OCI-LY7 (cell line): ENCODE data around the gene BAG1. TPM values are rescaled to one million over a fixed set of nuclear protein-coding genes. Genes with fewer than 3 reads are reported as not detected.

Experiments
- BruUV-seq: library from RNA; stranded (reverse); fragments of 400-500 nt; replicated peaks from 2 replicates; lab custom pipeline; 2021; lab: Mats Ljungman, UMichigan
- CTCF ChIA-PET: fragments of 300-600 bp; sonication (Branson Sonifier 250); formaldehyde crosslinking; loops from one replicate; lab custom pipeline; 2022; ENCODE audit warnings: antibody characterized with exemption; ENCODE audit not compliant: unreplicated experiment; lab: Charles Lee
- POLR2A ChIA-PET: fragments of 300-600 bp; sonication (Branson Sonifier 250); formaldehyde crosslinking; loops from one replicate; lab custom pipeline; 2022; ENCODE audit warnings: antibody characterized with exemption; lab: Charles Lee
- DNase-seq: peaks from one replicate; pipeline ENCODE4 v3.0.0-alpha.2; 2015; ENCODE audit warnings: low spot score
- H2AFZ ChIP-seq: fragments of 200-600 bp; sonication (generic), shearing (Covaris generic); 2 replicates; pipeline ENCODE4 v1.6.1; 2014; ENCODE audit warnings: mild to moderate bottlenecking, antibody characterized with exemption, low read length, moderate library complexity
- H3K27ac ChIP-seq: fragments of 200-600 bp; sonication (generic); 2 replicates; pipeline ENCODE4 v1.5.1; 2014; ENCODE audit warnings: mixed run types, low read depth, mild to moderate bottlenecking, moderate library complexity, low read length, inconsistent platforms; ENCODE audit not compliant: poor library complexity, severe bottlenecking
- H3K36me3 ChIP-seq: fragments of 200-600 bp; sonication (generic); 2 replicates; pipeline ENCODE4 v1.6.1; 2014; ENCODE audit warnings: mild to moderate bottlenecking, antibody characterized with exemption, low read length, moderate library complexity, mixed read lengths; ENCODE audit not compliant: insufficient read depth
- H3K4me1 ChIP-seq: fragments of 200-600 bp; sonication (generic); 2 replicates; pipeline ENCODE4 v1.5.1; 2014; ENCODE audit warnings: mild to moderate bottlenecking, low read length; ENCODE audit not compliant: insufficient read depth, poor library complexity, severe bottlenecking
- H3K4me2 ChIP-seq: fragments of 200-600 bp; sonication (generic); 2 replicates; pipeline ENCODE4 v1.6.1; 2014; ENCODE audit warnings: mild to moderate bottlenecking, low read length
- H3K4me3 ChIP-seq: fragments of 200-600 bp; sonication (generic); 2 replicates; pipeline ENCODE4 v1.5.1; 2014; ENCODE audit warnings: mild to moderate bottlenecking, low read depth, low read length; ENCODE audit not compliant: poor library complexity, severe bottlenecking
- H3K79me2 ChIP-seq: fragments of 200-600 bp; sonication (generic); 2 replicates; pipeline ENCODE4 v1.6.1; 2016; ENCODE audit warnings: low read depth, mild to moderate bottlenecking, low read length, moderate library complexity, mixed read lengths; ENCODE audit not compliant: insufficient read depth
- H3K9me2 ChIP-seq: fragments of 200-600 bp; sonication (generic); 2 replicates; pipeline ENCODE4 v1.6.1; 2016; ENCODE audit warnings: mild to moderate bottlenecking, low read length, mixed read lengths; ENCODE audit not compliant: insufficient read depth
- H3K9me3 ChIP-seq: fragments of 200-600 bp; sonication (generic); 2 replicates; pipeline ENCODE4 v1.6.1; 2014; ENCODE audit warnings: mild to moderate bottlenecking, mixed run types, low read length, mixed read lengths
- H4K20me1 ChIP-seq: fragments of 200-600 bp; sonication (generic); 2 replicates; pipeline ENCODE4 v1.6.1; 2014; ENCODE audit warnings: mild to moderate bottlenecking, antibody characterized with exemption, low read length, moderate library complexity, mixed read lengths; ENCODE audit not compliant: insufficient read depth
- EZH2phosphoT487 ChIP-seq: fragments of 200-600 bp; sonication (generic); IDR thresholded peaks from 2 replicates; pipeline ENCODE4 v1.6.1; 2018; ENCODE audit warnings: low read depth, borderline replicate concordance, mild to moderate bottlenecking, mixed run types, antibody characterized with exemption, low read length, moderate library complexity, mixed read lengths
- intact Hi-C: fragments of 100-400 bp; cut with micrococcal nuclease; formaldehyde crosslinking; loops from one replicate; pipeline ENCODE4 v1.10.0; 2022; ENCODE audit not compliant: unreplicated experiment
- total RNA-seq, 2 experiments: library from RNA; depleted of rRNA in 1 of 2; stranded (reverse); fragments of >200 nt in 1 of 2; shearing (Covaris generic) in 1 of 2; gene quantifications; 2 replicates each; pipeline ENCODE4 v1.2.3, GENCODE V29; 2014 to 2022
- TF ChIP-seq, protein P1 (sequence below): fragments of 200-600 bp; sonication (generic); conservative IDR thresholded peaks from 2 replicates; pipeline ENCODE4 v1.5.1; 2014; ENCODE audit warnings: mild to moderate bottlenecking, antibody characterized with exemption, low read length, moderate library complexity, mixed read lengths

BAG1 gene
- total RNA-seq, 2 experiments from 2014 or later = 48.1 to 86.0 TPM

DNA sequence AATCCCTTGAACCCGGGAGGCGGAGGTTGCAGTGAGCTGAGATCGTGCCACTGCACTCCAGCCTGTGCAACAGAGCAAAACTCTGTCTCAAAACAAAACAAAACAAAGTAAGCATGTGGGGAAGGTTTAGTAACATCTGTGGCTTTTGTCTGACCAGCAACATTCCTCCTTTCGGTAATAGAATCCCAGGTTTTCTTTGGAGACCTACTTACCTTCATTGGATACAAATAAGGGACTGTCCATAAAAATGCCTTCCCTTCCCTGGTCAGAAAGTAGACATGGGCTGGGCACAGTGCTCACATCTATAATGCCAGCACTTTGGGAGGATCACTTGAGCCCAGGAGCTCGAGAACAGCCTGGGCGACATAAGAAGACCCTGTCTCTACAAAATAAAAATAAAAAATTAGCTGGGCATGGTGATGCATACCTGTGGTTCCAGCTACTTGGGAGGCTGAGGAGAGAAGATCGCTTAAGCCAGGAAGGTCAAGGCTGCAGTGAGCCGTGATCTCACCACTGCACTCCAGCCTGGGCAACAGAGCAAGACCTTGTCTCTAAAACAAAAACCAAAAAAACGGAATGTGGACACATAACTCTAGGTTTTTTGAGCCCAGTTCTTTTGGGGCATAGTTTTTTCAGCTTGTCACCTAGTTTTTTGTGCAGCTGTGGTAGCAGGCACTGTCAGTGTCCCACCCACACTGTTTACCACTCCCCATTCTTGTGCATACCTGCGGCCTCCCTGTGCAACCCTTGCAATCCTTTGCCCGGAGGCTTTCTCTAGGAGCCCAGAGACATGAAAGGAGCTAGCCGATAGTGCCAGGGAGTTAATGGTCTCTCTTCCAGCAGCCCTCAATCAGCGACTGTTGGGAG is 33.5 kb downstream of the BAG1 start:
- BruUV-seq = no TSS peak
- intact Hi-C loops = no loop called here
- DNase-seq = no peak
- peaks cover 18% of the 10 kb centered on the region for H3K4me1 ChIP-seq
- no peak overlapping the region for H3K27ac ChIP-seq
- no peak overlapping the region for H2AFZ ChIP-seq
- no peaks in the 10 kb centered on the region for H3K36me3 ChIP-seq
- POLR2A ChIA-PET = interaction anchor here (0.6 kb wide), 1 partner anchor 946 kb away, joined by 3 read pairs; no protein-coding TSS in a partner anchor
- CTCF ChIA-PET = interaction anchor here (0.6 kb wide), 1 partner anchor 18 kb away, joined by 3 read pairs; no protein-coding TSS in a partner anchor
- TF ChIP-seq, protein P1, sequence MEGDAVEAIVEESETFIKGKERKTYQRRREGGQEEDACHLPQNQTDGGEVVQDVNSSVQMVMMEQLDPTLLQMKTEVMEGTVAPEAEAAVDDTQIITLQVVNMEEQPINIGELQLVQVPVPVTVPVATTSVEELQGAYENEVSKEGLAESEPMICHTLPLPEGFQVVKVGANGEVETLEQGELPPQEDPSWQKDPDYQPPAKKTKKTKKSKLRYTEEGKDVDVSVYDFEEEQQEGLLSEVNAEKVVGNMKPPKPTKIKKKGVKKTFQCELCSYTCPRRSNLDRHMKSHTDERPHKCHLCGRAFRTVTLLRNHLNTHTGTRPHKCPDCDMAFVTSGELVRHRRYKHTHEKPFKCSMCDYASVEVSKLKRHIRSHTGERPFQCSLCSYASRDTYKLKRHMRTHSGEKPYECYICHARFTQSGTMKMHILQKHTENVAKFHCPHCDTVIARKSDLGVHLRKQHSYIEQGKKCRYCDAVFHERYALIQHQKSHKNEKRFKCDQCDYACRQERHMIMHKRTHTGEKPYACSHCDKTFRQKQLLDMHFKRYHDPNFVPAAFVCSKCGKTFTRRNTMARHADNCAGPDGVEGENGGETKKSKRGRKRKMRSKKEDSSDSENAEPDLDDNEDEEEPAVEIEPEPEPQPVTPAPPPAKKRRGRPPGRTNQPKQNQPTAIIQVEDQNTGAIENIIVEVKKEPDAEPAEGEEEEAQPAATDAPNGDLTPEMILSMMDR = no peak
- TF ChIP-seq EZH2phosphoT487 = no peak
- H3K9me2 ChIP-seq = no peaks in the 10 kb centered on the region
- H3K79me2 ChIP-seq = no peaks in the 10 kb centered on the region
- no peak overlapping the region for H3K4me2 ChIP-seq
- no peaks in the 10 kb centered on the region for H3K9me3 ChIP-seq
- no peak overlapping the region for H3K4me3 ChIP-seq
- no peaks in the 10 kb centered on the region for H4K20me1 ChIP-seq

DNA sequence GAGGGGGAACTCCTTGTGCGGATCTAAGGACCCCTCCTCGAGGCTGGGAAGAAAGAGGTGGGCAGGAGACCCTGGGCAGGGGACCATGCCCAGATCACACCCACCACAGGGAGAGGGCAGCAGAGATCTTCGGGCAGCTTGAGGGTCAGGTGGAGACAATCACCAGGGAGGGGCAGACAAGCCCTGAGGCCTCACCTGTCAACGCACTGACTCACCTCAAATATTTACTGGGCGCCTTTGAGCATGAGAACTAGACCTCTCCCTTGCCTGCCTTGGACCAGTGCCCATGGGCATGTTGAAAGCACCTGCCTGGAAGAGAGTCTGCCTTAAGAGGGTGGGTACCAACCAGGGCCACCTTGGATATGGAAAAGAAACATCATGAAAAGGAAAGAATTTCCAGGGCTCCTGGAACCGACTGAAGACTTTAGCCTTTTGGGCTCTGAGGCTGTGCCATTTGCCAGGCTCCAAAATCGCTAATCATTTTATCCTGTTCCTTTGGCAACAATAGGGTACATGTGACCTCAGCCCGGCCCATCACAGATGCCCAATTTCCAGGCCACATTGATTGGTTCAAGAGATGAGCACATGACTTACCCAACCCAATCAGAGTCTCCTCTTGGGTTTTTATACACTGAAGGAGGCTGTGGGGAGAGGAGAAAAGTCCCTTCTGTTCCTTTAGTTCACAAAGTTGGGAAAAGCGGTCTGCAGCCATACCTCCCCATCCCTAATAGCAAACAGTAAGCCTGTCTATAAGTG is 35.0 kb downstream of the BAG1 start:
- POLR2A ChIA-PET = no interaction called here
- CTCF ChIA-PET = no interaction called here
- Histone ChIP-seq H2AFZ (peak overlapping the region; percentile 27; the same call in 1 of the 2 replicates), H4K20me1 (no peaks in the 10 kb centered on the region), H3K79me2 (no peaks in the 10 kb centered on the region), H3K9me3 (no peaks in the 10 kb centered on the region), H3K4me3 (no peak overlapping the region), H3K27ac (no peak overlapping the region), H3K4me1 (peaks cover 27% of the 10 kb centered on the region), H3K36me3 (no peaks in the 10 kb centered on the region), H3K4me2 (no peak overlapping the region), H3K9me2 (no peaks in the 10 kb centered on the region)
- no TSS peak for BruUV-seq
- intact Hi-C loops = loop anchor here (10.0 kb wide), 1 partner anchor 645 kb away; no protein-coding TSS in a partner anchor
- TF ChIP-seq EZH2phosphoT487 = no peak
- TF ChIP-seq, protein P1 = peak; percentile 58
- DNase-seq = no peak
